NCI-H2227 (cell line): ENCODE data around the gene SRSF1.
"Not testable (repeated sequence)": the region's sequence is repeated elsewhere in the genome, so short reads cannot be mapped to it uniquely, and the experiment has no call there.

Experiments used
- DNase-seq: peaks from one replicate; lab custom pipeline; 2025; ENCODE audit not compliant: unreplicated experiment; lab: John Stamatoyannopoulos, UW

Gene SRSF1

GRCh38 chr17:58006924-58007780, at the start of gene SRSF1:
Gene SRSF1 (minus strand): TSS chr17:58007246. CDS start chr17:58007137, 109 bp downstream.
- peak; percentile 100 for DNase-seq

DNA sequence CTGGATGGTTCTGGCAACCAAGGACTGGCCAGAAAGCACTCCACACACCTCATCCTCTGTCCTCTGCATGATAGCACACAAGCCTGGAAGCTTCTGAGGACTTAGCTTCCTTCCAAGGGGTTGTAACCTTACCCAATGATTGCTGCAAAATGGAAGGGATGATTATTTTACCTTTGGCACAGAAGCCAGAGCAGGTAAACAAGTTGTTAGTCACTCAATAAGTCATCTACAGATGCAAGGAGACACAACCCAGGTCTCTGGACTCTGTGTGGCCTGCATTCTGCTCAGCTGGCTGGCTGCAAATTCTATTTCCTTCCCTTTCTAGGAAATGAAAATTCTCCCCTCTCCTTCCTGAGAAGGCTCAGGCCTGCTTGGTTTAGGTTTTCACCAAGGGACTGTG, 49.4 kb upstream of the SRSF1 start:
- no peak for DNase-seq

DNA sequence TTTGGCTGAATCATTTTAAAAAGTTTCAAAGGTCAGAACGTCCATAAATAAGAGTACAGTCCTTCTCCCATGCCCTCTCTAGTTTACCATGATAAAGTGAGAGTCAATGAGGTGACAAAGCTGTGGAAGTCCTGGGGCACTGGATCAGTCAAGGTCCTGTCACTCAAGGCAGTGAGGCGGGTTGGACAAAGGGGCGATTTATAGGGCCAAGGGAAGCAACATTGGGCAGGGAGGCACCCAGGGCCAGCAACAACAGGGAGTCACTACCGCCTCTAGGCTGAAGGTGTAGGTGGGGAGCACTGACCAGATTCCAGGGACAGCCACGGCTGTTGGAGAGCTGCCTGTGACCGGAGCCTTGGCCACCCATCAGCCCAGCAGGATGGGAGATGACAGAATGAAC, 47.6 kb upstream of the SRSF1 start:
- no peak for DNase-seq

DNA sequence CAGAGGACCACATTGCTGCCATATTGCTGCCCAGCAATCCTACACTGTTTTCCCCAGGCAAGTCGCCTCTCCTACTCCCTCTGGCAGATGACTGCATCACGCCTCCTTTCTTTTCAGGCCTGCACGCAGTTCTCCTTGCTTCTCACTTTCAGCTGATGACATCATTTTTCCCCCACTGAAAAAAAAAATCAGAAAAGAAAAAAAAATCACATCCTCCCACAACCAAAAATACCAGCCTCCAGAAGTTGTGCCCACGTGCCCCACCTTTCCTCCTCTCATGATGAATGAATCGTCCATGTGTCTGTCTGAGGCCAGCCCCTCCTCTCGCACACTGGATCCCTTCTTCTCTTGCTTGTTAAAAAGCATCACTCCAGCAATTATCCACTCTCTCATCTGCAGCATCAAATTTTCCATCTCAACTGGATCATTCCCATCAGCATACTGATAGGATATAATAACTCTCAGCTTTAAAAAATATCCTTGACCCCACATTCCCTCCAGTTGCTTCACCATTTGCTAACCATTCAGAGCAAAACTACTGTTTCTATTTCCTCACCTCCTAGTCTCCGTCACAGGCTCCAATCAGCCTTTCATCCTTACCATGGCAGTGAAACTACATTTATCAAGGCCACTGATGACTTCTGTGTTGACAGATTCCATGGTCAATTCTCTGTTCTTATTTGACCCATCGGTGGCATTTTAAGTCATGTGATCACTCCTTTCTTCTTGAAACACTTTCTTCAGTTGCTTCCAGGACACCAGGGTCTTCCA, 46.1 kb upstream of the SRSF1 start:
- DNase-seq: no peak

DNA sequence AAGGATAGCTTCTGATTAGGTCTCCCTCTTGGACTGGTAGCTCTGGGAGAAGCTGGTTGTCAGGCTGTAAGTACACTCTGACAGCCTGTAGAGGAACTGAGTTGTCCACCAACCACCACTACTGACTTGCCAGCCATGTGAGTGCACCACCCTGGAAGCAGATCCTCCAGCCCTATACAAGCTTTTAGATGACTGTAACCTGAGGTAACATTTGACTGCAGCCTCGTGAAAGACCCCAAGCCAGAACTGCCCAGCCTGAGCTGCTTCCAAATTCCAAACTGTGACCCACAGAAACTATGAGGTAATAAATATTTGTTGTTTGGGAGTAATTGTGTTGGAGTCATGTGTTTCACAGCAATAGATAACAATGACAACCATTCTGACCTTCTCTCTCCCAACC, 45.4 kb upstream of the SRSF1 start:
- DNase-seq: no peak

DNA sequence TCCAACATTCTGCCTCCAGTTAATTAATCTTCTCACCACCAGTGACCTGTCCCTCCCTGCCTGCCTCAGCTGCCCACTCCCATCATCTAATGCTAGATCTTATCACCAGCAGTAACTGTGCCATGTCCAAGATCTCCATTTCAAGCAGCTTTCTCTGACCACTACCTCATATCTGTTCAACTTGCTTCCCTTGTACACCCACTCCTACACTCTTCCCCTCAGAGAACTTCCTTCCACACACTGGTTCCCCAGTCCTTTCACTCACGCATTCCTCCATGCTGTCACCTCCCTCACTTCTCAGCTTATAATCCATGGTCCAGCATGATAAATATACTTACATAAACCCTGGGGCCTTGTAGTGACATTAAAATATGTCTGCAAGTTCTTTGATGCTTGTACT, 44.4 kb upstream of the SRSF1 start:
- DNase-seq: no peak

DNA sequence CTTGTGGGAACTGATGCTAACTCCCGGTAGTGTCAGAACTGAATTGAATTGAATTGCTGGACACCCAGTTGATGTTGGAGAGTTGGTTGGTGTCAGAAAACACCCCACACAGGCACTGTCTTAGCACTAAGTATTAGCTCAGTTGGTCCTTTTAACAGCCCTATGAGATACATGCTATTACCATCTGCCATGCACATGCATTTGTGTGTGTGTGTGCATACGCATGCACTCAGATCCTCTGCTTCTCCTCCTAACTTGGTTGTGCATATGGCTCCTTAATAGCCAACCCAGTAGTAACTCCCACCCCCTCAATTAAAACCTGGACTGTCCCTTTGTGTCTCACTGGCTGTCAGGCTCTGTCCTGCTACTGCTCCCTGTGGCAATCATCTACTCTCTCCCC, 43.9 kb upstream of the SRSF1 start:
- DNase-seq: no peak

DNA sequence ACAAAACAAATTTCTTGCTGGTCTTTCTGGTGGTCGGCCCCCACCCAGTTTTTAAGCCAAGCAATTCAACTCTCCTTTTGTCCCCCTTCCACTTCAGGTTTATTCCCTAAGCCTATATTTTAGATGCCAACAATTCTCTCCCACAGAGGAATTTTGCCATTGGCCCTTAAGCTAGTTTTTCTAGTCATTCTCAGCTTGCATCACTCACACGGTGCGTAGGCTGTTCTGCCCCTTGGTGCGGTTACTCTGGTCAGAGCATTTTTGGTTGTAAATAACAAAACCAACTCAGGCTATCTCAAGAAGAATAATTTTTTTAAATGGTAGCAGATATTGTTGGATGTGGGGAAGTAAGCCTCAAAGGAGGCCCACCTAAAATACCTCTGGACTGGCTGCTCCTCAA, 42.5 kb upstream of the SRSF1 start:
- DNase-seq: no peak

- DNase-seq: no peak
Observed at GRCh38 chr17:58047376-58048150, 40.5 kb upstream of the SRSF1 start.

GRCh38 chr17:58046239-58047094, 39.4 kb upstream of the SRSF1 start:
- peak; percentile 58 for DNase-seq

DNA sequence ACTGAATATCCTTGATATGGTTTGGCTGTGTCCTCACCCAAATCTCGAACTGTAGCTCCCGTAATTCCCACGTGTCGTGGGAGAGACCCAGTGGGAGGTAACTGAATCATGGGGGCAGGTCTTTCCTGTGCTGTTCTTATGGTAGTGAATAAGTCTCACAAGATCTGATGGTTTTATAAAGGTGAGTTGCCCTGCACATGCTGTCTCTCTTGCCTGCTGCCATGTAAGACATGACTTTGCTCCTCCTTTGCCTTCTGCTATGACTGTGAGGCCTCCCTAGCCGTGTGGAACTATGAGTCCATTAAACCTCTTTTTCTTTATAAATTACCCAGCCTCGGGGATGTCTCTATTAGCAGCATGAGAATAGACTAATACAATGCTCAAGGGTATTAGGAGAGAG, 37.2 kb upstream of the SRSF1 start:
- not testable (repeated sequence) for DNase-seq

DNA sequence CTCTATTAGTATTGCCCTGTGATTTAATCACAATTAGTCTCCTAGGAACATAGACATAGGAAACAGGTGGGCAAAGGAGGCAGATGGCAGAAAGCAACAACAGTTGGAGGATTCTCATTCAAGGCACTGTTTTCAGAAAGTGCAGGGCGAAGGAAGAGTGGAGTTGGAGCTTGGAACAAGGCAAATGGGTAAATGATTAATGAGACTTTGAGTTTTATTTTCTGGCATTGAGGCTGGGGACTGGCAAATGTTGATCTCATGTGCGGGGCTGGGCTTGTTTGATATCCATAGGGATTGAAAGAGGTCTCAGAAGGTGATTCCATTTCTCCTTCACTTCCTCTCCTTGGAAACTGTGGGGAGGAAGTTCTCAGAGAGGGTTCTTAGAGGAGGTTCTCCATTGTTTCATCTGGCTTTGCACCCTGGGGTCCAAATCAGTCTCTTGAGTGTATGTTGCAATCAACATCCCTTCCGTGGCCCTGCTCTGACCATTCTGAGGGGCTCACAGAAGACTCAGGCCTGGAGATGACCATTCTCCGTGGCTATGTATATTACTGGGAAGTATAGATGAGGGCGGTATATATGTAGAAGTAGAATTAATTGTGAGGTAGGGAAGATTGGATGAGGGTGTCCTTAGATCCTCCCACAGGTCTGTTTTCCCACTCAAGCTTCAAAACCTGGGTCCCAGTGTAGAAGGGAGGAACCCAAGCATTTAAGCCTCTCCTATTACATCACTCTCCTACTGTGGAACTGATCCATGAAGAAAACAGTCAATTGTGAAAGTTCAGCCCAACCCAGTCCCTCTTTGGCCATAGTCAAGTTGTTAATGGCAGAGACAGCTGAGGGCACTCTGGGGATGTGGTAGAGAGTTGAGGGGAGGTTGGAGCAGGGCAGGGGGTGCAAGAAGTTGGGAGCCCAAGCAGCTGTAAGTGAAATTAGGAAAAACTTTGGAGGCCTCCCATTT, 36.5 kb upstream of the SRSF1 start:
- DNase-seq: no peak

GRCh38 chr17:58041161-58041560, 34.1 kb upstream of the SRSF1 start:
- no peak for DNase-seq

DNA sequence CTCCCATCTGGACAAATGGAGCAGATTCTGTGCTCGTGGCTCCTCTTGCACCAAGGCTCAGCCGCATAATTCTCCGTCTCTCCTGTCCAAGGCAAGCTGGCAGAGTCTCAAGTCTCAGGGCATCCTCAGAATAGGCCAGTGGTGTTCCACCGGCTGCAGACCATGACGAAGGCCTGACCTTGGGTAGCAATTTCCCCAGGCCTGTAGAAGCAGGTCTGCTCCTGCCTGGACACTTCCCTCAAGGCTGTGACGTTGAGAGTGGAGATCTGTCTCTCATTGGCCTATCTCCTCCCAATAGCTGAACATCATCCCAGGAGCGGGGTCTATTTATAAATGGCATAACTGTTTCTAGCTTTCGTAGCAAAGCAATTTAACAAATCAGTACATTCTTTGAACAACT, 33.3 kb upstream of the SRSF1 start:
- no peak for DNase-seq

DNA sequence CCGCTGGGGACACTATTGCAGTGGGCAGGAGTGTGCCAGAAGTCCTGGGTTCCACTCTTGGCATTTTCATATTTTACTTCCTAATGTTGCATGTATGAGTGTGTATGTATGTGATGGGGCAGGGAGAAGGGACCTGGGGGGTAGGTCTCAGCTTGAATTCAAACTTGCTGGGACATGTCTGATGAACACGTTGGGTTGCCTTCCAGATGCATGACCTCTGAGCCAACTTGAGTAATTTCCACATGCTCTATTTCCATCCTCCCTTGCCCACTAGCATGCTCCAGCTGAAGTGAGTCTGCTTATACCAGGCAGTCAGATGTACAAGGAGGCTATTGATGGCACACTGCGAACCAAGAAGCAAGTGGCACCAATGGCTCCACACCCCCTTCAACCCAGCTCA, 32.9 kb upstream of the SRSF1 start:
- DNase-seq: no peak

GRCh38 chr17:58032691-58033415, 25.8 kb upstream of the SRSF1 start:
- no peak for DNase-seq

DNA sequence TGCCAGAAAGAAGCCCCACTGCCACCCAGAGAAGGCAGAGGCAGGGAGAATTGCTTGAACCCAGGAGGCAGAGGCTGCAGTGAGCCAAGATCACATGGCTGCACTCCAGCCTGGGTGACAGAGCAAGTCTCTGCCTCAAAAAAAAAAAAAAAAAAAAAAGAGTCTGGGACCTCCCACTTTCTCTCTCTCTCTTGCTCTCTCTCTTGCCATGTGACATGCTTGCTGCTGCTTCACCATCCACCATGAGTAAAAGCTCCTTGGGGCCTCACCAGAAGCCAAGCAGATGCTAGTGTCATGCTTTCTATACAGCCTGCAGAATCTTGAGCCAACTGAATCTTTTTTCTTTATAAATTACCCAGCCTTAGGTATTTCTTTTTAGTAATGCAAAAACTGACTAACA, 21.5 kb upstream of the SRSF1 start:
- no peak for DNase-seq

- DNase-seq: peak; percentile 34
Observed at GRCh38 chr17:58020401-58020800, 13.4 kb upstream of the SRSF1 start.

- no peak for DNase-seq
Observed at GRCh38 chr17:58019521-58019920, 12.5 kb upstream of the SRSF1 start.
